ENCODE results near the gene TATDN2. TPM values are rescaled to one million over a fixed set of nuclear protein-coding genes. Genes with fewer than 3 reads are reported as not detected.
"Not testable (repeated sequence)": the region's sequence is repeated elsewhere in the genome, so short reads cannot be mapped to it uniquely, and the experiment has no call there.

Gene TATDN2
- total RNA-seq, 1 donor from 2014 or later, result 10.1 TPM

DNA sequence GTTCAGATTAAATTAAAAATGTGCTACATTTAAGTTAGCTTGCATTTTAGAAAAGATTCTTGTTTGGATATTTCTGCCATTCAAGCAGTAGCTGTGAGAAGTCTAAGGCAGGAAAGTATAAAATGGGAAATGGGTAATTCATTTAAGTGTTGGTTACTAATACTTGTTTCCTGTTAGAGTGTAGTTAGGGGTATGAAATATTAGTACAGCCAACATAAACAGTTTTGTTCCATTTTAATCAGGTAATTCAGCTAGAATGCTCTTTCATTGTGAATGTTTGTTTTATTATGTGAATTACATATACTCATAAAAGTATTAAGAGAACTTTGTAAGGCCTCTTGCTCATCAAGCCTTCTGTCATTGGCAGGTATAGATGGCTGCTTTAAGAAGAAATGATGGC lies 19.9 kb downstream of the TATDN2 start:
- DNase-seq (ENCODE audit: low read depth in 2 of 2), result peak; percentile 36 to 66

DNA sequence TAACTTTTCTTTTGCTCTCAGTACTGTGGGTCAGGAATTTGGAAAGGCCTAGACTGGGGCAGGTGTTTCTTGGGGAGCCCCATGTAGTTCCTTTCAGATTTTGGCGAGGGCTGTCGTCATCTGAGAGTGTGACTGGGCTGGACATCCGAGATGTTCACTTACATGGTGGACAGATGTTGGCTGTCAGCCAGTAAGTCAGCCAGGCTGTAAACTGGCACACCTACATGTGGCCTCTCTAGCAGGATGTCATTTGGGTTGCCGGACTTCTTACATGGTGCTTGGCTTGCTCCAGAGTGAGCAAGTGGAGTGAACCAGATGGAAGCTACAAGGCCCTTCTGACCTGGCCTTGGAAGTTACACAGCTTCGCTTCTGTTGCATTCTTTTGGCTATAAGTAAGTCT lies 20.7 kb downstream of the TATDN2 start:
- DNase-seq (ENCODE audit: low read depth in 2 of 2), result no peak

DNA sequence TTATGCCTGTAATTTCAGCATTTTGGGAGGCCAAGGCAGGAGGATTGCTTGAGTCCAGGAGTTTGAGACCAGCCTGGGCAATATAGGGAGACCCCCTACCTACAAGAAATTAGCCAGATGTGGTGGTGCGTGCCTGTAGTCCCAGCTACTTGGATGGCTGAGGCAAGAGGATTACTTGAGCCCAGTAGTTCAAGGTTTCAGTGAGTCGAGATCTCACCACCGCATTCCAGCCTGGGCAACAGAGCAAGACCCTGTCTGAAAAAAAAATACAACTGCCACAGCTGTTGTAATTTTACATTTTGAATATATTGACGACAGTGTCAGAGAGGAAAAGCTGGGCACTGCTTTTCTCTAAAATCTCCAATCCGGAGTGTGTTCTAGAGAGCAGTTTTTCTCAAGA lies 21.2 kb downstream of the TATDN2 start:
- DNase-seq (ENCODE audit: low read depth in 2 of 2), result no peak

DNA sequence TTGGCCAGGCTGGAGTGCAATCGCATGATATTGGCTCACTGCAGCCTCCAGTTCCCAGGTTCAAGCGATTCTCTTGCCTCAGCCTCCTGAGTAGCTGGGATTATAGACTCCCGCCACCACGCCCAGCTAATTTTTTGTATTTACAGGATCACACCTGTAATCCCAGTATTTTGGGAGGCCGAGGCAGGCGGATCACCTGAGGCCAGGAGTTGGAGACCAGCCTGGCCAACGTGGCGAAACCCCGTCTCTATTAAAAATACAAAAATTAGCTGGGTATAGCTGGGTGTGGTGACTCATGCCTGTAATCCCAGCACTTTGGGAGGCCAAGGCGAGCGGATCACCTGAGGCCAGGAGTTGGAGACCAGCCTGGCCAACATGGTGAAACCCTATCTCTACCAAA lies 24.2 kb downstream of the TATDN2 start:
- DNase-seq (ENCODE audit: low read depth in 2 of 2), result not testable (repeated sequence)

DNA sequence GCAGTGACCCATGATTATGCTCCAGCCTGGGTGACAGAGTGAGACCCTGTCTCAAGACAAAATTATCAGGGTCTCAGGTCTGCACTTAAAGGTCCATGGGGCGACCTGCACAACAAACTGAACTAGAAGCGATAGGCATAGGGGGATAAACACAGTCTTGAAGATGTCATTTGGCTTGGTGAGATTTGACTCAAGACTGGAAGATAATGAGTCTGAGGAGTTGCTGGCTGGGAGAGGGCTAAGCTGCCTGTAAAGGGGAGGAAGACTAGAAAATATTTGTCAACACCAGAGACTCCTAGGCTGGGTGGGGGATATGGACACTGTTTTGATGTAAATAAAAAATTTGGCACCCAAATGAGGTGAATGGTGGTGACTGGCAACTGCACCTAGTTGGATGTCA lies 24.7 kb downstream of the TATDN2 start:
- no peak for DNase-seq (ENCODE audit: low read depth in 2 of 2)

DNA sequence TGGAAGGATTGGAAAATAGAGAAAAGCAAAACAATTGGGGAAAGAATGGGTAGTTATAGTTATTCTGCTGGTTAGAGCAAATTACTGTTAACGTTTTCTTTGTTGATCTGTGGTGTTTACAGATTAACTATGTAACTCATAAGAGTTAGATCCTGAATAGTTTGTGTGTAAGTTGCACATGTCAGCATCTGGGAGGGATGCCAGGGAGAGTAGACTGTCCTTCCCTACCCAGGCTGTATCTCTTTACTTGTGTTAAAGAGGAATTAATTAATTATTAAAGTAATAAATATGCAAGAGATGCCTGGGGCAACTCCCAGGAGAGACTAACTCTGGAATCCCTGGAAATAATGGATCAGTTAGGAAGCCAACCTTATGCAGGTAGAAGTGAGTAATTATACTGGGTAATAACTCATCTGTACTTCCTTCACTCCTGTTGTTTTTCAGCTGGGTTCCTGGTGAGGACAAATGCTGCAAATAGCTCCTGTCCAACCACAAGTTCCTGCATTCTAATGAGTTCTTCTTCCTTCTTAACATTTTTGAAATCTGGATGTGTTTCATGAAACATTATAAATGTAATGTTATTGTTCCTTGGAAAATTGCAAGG lies 25.5 kb downstream of the TATDN2 start:
- DNase-seq (ENCODE audit: low read depth in 2 of 2), result no peak

DNA sequence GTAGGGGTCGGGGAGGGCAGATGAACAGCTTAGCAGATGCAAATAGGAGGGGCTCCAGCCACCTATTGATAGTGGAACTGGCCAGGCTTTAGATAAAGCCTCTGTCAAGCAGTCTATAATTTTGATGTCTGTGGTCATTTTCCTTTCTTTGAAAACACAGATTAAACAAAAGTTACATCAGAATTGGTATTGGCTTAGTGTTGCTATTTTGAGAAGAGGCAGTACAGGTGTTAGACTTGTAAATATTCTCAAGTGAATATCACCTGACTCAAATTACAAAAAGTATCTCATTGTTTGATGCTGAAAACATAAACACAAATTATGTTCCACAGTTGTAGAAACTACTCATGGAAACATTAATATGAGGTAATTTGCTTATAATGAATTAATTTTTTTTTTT lies 26.3 kb downstream of the TATDN2 start:
- DNase-seq (ENCODE audit: low read depth in 2 of 2), result no peak

DNA sequence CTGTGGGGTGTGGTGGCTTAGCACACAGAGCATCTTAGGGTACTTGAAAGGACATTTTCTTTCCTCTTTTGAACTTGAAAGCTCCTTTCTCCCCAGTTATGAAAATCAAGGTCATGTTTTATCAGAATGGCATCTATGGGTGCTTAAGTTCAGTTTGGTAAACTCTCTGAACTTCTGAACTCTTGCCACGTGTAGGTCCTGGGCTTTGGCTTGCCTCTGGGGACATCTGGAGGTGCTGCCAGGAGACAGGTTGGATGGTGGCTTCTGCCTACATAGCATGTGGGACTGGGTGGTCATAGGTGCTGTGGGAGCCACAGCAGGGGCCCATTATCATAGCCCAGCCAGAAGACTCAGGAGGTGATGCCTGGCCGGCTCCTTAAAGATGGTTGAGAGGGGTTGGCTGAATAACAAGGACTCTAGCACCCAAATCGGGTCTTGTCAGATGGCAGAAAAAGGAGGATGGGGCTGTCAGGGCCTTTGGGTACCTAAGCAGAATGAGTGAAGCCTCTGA lies 28.9 kb downstream of the TATDN2 start:
- DNase-seq (ENCODE audit: low read depth in 2 of 2), result no peak

DNA sequence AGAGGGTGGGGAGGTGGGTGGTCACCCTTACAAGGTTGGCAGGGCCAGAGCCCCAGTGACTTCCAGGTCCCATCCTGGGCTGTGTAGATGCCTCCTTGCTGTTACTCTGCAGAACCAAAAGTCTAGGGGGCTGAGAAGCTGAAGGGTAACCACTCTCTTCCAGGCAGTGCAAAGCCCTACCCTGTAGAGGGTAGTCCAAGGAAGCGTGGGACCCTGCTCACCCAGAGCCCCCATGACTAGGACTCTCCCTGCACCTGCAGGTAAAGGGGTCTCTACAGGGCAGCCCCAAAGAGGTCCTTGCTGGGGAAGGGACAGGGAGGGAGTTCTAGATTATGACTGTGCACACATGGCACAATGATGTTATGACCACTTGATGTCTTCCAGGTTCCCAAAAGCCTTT lies 30.2 kb downstream of the TATDN2 start:
- DNase-seq (ENCODE audit: low read depth in 2 of 2), result no peak

DNA sequence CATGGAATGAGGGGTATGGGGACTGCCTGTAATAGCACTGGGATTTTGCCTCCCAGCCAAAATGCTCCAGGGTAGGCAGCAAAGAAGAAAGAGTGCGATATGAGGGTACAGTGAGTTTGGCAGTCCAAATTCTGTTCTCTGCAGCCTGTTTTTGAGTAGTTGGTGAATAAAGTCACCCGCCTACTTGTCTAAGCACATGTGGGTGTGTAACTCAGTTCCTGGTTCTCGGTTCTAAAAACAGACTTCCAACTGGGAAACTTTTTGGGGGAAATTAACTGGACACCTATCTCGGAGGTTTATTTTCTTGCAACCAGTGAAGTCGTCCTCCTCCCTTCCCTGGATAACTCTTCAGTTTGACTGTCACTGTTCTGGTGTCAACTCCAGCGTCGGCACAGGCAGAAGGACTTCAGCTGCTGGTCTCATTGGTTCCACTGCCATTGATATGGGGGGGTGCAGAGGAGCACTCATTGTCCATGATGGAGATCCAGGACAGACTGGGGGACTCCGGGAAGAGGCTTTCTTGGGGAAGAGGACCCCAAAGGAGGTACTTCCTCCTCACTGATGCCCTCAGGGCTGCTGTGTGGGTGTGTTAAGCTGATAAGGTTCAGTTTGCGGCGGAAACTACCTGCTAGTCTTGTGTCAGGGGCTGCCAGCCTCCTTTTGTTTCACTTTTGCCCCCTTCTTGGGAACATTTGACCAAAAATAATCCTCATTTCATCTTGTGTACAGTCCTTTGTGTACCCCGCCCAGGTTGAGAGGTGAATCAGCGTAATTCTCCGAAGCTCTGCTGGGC lies 31.3 kb downstream of the TATDN2 start:
- DNase-seq (ENCODE audit: low read depth in 2 of 2), result no peak

DNA sequence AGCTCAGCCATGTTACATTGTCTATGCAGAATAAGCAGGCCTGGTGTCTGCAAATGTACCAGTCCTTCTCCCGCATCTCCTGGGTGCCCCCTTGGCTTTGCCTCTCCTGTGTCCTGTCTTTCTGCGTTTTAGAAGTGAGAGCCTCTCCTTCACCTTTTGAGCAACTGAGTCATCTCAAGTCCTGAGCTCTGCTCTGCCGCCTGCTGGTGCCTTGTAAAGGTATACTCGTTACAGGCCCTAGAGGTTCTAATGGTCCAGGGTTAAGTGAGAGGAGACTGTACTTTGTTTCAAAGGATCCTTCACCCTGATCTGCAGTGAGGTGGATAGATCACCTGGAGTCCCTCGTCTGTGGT lies 31.9 kb downstream of the TATDN2 start:
- peak in 1 of 2 donors; percentile 26 for DNase-seq (ENCODE audit: low read depth in 2 of 2)

DNA sequence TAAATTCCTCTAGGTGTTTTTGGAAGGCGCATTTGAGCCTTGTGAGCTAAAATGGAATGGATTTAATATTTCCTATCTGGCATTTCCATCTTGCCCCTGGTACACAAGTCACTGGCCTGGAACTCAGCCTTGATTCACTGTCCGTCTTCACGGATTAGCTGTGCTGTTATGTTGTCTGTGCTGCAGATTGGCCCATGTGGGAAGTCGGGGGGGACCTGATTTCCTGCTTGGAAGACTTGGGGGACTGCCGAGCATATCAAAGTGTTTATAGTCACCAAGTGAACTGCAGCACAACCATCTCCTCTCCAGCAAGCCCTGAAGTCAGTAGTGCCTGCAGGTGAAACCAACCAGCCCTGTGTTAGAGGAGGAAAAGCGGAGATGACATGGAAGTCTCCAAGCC lies 32.3 kb downstream of the TATDN2 start:
- no peak for DNase-seq (ENCODE audit: low read depth in 2 of 2)

DNA sequence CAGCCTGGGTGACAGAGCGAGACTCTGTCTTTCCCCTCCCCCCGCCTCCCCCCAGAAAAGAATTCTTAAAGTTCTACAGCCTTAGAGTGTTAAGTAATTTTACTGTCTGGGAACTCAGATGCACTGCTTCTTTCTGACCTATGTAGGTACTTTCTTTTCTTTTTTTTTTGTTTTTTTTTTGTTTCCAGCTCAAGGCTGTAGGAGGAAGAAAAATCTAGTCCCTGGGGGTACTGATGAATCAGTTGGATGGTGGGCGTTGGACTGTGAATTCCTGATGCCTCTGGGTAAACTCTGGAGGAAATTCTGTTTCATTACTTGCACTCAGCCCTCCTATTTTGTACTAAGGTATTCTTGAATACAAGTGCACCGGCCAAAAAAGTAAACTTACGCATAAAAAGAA lies 33.7 kb downstream of the TATDN2 start:
- DNase-seq (ENCODE audit: low read depth in 2 of 2), result no peak

DNA sequence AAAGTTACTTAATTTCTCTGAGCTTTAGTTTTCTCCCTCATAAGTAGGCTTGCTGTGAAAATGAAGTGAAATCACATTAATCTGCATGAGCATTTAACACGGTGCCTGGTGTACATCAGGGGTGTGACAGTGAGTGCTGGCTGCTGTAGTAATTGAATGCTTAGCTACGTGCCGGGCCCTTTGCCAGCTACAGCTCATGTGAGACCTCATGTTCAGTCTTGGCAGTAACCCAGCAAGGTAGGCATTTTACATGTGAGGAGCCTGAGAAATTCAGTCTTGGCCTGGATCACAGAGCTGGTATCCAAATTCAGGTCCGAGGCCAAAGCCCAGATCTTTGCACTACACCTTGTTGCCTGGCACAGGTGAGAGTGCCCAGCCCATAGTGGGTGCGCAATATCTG lies 35.4 kb downstream of the TATDN2 start:
- DNase-seq (ENCODE audit: low read depth in 2 of 2), result no peak

DNA sequence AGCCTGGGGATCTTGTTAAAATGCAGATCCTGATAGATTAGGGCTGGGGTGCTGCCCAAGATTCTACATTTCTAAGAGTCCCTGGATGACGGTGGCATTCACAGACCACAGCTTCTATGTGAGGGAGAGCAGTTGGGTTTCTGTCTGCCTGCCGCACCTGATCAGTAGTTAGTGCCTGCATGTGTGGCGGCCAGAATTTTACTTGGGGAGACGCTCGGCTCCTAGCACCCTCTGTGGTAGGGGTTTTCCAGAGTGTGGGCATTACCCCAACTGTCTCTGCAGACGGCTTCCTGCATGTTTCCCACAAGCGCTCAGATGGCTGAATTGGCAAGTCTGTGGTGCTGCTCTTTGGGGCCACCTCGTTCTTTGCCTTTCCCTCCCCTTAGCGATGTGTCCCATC lies 36.2 kb downstream of the TATDN2 start:
- DNase-seq (ENCODE audit: low read depth in 2 of 2), result no peak

DNA sequence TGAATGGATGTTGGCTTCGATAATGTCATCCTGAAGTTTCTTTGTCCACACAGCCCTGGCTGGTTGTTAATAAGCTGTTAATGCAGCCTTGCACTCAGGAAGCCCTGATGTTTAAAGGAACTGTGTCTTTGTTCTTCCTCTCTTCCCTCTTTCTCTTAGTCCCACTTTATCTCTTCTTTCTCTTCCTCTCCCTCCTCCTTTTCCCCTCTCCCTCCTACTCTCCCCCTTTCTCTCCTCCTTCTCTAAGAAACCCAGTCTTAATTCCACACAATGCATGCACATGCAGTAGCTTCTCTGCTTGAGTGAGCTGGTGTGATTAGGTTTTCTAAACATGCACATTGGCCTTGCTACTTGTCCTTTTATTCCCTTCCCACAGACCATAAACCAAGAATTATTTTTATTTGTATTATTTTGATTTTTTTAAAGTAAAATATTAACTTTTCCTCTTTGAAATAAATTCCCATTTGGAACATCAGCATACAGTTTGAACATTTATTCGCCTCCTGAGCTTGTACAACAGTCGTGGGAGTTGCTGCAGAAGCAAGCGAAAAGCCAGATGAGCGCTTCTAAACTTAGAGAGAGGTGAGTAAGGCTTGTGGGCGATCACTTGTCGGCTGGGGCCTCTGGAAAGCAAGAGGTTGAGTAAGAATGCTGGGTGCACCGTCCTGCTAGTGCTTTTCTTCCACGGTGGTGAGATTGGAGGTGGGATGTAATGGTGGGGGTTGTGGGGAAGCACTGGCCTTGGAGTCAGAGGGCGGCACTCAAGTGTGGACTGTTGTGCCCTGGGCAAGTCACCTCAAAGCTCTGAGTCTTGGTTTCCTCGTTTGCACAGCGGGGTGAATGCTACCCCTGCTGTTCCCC lies 37.2 kb downstream of the TATDN2 start:
- no peak for DNase-seq (ENCODE audit: low read depth in 2 of 2)

DNA sequence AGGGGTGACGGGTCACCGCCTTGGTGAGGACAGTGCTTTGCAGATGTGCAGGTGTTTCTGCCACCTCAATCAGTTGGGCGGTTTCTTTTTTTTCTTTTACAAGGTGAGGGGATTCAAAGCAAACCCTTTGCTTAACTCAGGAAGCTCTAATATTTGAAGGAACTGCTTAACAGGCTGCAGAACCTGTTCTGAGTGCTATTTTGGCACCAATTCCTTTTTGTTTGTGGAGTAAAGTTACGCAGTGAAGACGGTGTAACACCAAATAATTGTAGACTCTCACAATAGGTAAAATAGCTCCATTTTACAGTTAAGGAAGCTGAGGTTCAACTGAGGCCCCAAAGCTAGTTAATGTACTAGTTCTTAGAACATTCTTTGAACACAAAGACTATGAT lies 37.9 kb downstream of the TATDN2 start:
- DNase-seq (ENCODE audit: low read depth in 2 of 2), result no peak

DNA sequence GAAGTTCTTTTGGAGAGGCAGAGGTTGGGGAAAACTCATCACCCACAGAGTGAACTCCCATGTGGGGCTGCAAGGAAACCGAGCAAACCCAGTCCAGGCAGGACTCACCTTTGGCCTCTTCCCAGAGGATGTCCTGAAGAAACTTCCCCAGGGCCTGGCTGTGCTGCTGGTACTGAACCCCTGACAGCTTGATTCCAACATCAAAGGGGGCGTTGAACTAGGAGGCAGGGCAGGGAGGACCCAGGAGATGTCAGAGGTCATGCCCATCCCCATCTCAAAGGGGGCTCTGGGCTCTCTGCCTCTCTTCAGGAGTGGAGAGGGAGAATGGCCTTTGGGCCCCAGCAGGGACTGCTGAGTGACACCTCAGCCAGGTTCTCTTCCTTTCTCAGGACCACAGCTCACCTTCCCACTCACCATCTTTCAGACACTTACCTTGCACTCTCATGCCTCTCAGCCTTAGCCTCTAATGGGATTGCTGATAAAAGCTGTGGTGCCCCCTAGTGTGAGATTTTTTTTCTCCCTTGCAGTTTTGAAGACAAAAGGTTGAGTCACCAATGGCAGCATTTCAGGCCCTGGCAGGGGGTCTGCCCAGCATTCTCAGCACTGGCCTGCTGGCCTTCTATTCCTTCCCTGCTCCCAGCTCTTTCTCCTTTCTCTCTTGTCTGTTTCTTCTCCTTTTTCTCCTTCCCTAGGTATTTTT lies 38.5 kb downstream of the TATDN2 start:
- peak; percentile 58 to 89 for DNase-seq (ENCODE audit: low read depth in 2 of 2)

DNA sequence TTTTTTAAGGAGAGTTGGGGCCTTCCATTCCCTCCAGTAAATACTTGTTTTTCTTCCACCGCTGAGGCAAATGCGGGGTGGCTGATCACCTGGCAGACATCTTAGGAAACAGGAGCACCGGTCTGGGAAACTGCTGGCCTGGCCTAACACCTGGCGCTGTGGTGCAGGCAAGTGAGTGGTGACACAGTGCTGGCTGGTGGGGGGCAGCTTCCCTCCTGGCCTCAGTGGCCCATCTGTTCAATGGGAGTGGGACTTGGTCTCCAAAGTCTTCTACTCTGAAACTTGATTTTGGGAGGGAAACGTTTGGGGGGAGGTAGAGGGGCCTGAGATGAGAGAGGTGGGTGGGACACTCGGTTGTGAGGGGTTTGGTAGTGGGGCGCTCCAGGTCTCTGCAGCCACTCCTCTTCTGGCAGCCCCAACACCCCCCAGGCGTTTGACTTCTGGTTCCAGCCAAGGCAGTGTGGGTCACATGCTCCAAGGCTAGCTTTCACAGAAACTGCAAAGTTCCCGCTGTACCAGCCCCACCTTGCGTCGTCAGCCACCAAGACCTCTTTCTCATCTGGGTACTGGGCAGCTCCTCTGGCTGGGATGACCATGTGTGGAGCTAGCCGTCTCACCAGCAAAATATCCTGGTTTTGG lies 39.8 kb downstream of the TATDN2 start:
- DNase-seq (ENCODE audit: low read depth in 2 of 2), result no peak

DNA sequence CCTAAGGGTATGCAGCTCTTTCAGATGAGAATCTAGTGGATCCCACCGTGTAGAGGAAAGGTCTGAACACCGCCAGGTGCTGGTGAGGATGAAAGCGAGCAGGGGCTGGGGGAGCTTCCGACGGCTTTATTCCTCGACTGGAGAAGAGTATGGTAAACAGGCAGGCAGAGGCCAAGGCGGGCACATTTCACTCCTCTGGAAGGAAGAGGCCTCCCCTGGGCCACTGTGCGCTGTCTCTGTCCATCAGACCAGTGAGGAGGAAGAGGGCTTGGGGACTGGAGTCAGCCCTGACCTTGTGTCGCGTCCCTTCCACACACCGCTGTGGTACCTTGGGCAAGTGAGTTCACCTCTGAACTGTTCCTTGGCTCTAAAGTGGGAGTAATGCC lies 40.3 kb downstream of the TATDN2 start:
- no peak for DNase-seq (ENCODE audit: low read depth in 2 of 2)

DNA sequence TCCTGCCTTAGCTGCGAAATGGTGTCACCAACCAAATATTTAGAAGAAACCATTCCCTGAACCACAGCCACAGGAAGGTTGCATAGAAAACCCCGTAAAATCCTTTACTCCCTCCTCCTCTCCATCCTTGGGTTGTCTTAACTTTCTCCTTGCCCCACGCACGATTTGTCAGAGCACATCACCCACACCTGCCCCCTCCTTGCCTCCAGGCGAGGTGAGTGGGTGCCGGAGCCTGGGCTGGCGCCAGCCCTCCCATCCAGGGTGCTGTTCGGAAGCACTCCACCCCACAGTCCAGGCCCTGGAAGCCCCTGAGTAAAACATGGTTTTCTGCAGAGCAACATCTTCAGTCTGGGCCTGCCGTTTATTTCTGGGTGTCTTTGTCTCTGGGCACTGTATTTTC lies 40.8 kb downstream of the TATDN2 start:
- no peak for DNase-seq (ENCODE audit: low read depth in 2 of 2)

Measured in dermis microvascular lymphatic vessel endothelial cell (primary cell).